ENCODE data around the gene MRPL43.

- no peak for TF ChIP-seq CTCF (IDR thresholded peaks at IDR 0.05)
- no peak for TF ChIP-seq POLR2A (IDR thresholded peaks at IDR 0.05; ENCODE audit: low read length)
- TF ChIP-seq JUNB (IDR thresholded peaks at IDR 0.05), result no peak
- no peak for TF ChIP-seq HMGXB4 (CRISPR knock-in tag; IDR thresholded peaks at IDR 0.05; ENCODE audit: borderline replicate concordance)
- no peak for TF ChIP-seq EP300 (IDR thresholded peaks at IDR 0.05)
- TF ChIP-seq HOXB13 (CRISPR knock-in tag; IDR thresholded peaks at IDR 0.05; ENCODE audit: low read depth), result no peak
These were observed 10.4 kb downstream of the MRPL43 start for GRCh38 chr10:100976906-100977305.

All from A549 (cell line).